HG02981 (cell line): ENCODE data around the gene CLDN6.
"Not testable (repeated sequence)": the region's sequence is repeated elsewhere in the genome, so short reads cannot be mapped to it uniquely, and the experiment has no call there.

Experiments used
- ATAC-seq: cut with Tn5 transposase; IDR thresholded peaks from one replicate; pipeline ENCODE4 v1.9.1; 2021; ENCODE audit warnings: mild to moderate bottlenecking, moderate library complexity; ENCODE audit not compliant: unreplicated experiment

Gene CLDN6

GRCh38 chr16:3052571-3053329 lies 34.8 kb upstream of the CLDN6 start:
- not testable (repeated sequence) for ATAC-seq

- no peak for ATAC-seq
These were observed 33.5 kb upstream of the CLDN6 start for GRCh38 chr16:3051494-3051893.

GRCh38 chr16:3051009-3051408 lies 33.0 kb upstream of the CLDN6 start:
- no peak for ATAC-seq

- no peak for ATAC-seq
These were observed 32.5 kb upstream of the CLDN6 start for GRCh38 chr16:3050487-3050886.

DNA sequence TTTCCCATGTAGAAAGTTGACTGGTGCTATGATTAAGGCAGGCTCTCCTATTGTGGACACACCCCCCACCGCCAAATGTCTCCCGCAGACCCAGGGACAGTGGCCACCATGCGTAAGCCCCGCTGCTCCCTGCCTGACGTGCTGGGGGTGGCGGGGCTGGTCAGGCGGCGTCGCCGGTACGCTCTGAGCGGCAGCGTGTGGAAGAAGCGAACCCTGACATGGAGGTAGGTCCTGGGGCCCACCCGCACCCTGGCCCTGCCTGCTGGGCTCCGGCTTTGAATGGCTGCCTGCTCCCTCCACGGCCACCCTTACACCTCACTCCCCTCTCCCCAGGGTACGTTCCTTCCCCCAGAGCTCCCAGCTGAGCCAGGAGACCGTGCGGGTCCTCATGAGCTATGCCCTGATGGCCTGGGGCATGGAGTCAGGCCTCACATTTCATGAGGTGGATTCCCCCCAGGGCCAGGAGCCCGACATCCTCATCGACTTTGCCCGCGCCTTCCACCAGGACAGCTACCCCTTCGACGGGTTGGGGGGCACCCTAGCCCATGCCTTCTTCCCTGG lies 32.0 kb upstream of the CLDN6 start:
- ATAC-seq: no peak

DNA sequence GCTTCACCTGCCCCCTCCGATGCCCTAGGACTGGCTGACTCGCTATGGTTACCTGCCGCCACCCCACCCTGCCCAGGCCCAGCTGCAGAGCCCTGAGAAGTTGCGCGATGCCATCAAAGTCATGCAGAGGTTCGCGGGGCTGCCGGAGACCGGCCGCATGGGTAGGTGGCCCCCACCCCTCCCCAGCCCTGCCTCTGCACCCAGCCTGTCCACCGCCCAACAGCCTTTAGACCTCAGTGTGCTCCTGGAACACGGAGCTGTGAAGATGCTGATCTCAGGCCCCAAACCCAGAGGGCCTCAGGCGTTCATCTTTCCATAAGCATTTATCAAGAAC lies 29.4 kb upstream of the CLDN6 start:
- ATAC-seq: no peak

- no peak for ATAC-seq
These were observed 28.8 kb upstream of the CLDN6 start for GRCh38 chr16:3046641-3047386.

DNA sequence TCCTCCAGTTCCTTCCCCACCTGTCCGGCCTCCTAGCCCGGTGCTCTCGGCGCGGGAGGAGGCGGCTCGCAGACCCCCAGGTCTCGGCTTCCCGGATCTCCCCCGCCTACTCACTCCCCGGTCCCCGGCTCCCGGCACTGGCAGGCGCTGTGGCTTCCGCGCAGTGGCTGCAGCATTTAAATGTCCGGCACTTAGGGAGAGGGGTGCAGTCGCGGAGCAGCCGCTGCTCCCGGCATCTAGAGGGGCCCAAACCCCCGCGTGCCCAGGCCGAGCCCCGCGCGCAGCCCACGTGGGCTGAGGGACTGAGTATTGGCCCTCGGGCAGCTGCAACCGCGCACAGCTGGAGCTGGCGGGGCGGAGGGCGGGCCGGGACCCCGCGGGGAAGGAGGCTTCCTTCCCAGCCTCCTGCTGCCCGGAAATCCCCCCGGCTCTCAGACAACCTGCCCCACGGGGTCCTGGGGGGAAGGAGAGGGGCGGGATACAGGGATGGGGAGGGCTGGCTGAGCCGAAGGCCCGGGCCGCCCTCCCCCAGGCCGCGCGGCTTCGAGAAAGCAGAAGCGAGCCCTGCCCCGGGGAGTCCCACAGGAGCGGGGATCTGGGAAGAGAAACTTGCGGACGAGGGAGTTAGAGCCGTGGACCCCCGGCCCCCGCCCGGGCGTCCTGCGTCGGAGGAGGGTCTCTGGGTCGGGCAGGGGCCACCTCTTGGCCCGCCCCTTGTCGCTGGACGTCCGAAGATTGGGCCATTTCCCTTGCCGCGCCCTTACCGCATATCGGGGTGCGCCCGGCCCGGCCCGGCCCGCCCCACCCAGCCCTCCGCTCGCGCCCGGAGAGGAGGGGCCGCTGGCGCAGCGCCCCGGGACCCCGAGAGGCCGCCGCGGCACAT lies 28.0 kb upstream of the CLDN6 start, which contains the start of gene MMP25:
Gene MMP25 (plus strand): TSS at position 804 of the 883 bp plus-strand sequence. CDS start 357 bp downstream, outside the sequence.
- no peak for ATAC-seq

- no peak for ATAC-seq
These were observed 26.7 kb upstream of the CLDN6 start for GRCh38 chr16:3044708-3045107.

GRCh38 chr16:3042376-3042775 lies 24.4 kb upstream of the CLDN6 start:
- ATAC-seq: no peak

DNA sequence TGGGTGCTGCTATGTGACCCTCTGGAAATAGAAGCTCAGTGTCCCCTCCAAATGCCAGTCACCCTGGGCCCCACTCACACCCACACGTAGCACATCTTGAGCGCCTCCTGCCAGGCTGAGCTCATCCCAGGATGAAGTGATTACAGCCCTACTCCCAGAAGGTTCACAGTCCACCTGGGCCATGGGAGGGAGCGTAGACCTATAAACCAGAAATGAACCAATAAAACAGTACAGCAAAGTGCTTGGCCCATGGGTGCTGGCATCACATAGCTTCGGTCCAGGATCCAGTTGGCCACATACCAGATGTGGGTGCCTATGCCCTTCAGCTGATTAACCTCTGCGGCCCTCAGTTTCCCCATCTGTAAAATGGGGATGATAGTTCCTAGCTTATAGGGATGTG lies 20.9 kb upstream of the CLDN6 start:
- ATAC-seq: no peak

GRCh38 chr16:3038256-3038655 lies 20.3 kb upstream of the CLDN6 start:
- ATAC-seq: no peak

DNA sequence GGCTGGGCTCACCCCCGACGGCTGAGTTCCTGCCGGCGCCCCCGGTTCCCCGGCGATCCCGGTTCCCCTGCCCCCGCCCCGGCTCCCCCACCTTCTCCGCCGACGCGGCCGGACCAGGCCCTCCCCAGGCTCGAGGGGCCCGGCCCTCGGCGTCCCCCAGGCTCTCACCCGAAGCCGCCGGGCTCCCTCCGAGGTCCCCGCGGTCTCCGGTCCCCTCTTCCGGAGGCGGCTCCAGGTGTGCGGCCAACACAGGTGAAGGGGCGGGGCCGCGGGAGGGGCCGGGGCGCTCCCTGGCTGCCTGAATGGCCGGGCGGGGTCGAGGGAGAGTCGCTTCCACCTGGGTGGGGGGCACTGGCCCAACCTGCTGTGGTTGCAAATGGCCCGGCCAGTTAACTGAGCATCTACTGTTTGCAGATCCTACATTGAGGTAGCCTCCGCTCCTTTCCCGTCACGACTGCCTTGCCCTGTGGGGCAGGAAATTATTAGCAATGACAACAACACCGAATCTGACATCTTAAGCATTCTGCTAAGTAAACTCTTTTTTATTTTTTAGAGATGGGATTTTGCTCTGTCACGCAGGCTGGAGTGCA lies 18.8 kb upstream of the CLDN6 start, which contains the start of gene BICDL2:
Gene BICDL2 (minus strand): TSS at position 219 of the 590 bp plus-strand sequence. CDS start 1,448 bp downstream, outside the sequence.
- ATAC-seq: no peak

DNA sequence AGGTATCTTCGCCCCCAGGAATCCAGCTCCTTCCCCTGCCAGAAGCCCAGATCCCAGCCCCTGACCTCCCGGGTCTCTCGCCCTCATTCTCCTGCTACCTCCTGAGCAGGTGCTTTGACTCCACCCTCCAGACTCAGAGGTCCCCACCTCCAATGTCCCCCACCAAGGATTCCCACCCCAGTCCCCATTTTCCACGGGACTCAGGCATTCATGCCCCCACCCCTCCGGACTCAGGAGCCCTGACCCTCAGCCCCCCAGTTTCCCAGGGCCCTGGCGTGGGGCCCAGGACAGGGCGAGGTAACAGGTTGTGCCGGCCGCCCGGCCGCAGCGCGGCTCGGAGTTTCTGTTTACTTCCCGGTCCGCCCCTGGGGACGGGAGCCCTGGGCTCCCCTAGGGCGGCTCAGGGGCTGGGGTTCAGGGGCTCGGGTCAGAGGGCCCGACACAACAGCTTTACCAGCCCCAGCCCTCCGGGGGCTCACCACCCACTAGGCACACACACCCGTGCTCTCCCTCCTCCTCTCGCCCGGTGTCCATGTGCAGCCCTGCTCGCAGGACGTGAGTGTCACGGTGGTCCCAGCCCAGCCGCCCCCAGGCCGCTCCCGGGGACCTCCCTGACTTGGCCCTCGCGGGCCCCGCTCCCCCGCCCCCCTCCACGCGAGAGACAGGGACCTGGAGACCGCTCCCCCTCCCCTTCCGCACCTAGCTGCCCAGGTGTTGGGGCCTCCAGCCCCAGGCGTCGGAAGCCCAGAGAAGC lies 18.2 kb upstream of the CLDN6 start:
- ATAC-seq: no peak

DNA sequence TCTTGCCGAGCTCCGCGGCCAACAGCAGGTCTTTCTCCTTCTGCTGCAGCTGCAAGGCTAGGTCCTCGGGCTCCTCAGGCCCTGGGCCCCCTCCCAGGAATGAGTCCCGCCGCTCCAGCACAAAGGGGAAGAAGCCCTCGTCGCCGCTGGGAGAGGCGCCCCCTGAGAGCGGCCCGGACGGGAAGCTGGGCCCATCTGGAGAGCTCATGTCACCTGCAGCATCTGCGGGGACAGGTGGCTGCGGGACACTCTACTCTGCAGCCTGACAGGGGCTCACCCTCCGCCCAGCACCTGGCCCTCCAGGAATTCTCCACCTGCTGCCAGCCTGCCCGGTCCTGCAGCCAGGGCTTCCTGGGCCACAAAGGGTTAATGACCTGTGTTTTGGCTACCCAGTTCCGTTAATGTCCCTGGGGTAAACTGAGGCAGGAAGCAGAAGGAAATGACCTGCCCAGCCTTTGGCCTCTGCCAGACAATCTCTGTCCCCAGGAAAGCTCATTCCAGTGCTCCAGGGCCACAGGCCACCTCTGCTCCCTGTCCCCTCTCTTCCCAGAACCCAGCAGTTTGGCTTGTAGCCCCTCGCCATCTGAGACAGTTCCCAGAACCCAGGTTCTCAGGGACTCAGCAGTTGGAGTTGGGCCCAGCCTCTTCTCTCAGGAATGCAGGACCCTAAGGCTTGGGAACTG lies 17.4 kb upstream of the CLDN6 start:
- ATAC-seq: no peak

DNA sequence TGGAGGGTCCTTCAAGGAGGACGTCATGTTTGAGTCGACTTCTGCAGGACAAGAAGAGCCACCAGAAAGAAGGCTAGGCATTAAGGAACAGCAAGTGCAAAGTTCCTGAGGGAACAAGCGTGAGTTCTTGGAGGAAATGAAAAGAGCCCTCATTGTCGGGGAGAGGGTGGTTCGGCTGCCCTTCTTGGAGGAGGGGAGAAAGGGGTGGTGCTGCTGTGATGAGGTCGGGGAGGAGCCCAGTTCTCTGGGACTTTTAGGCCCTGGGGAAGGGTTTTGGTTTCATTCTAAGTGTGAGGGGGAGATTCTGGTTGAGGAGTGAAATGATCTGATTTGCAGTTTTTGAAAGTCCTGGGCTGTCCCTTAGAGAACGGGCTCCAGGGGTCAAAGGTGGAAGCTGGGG lies 14.6 kb upstream of the CLDN6 start:
- ATAC-seq: no peak

GRCh38 chr16:3030222-3031212 lies 12.5 kb upstream of the CLDN6 start:
- ATAC-seq: no peak
